Caco-2 (cell line): ENCODE results near the gene PDIK1L. TPM values are rescaled to one million over a fixed set of nuclear protein-coding genes. Genes with fewer than 3 reads are reported as not detected.
A peak's percentile ranks its signal among the peaks of the same experiment; 100 is the strongest.

Experiments
- BruUV-seq: library from RNA; stranded (reverse); fragments of 400-500 nt; replicated peaks from 2 replicates; lab custom pipeline; 2021; lab: Mats Ljungman, UMichigan
- CTCF ChIA-PET: fragments of 300-600 bp; sonication (Branson Sonifier 250); formaldehyde crosslinking; loops from one replicate; lab custom pipeline; 2022; ENCODE audit warnings: antibody characterized with exemption; lab: Charles Lee
- POLR2A ChIA-PET: fragments of 300-600 bp; sonication (Branson Sonifier 250); formaldehyde crosslinking; loops from one replicate; lab custom pipeline; 2022; ENCODE audit warnings: antibody characterized with exemption; lab: Charles Lee
- DNase-seq, 2 experiments: peaks; one replicate each; pipeline versions ENCODE4 v3.0.0 to v3.0.0-alpha.2; 2020 to 2022
- H3K27me3 ChIP-seq: replicated peaks from 2 replicates; pipeline ENCODE4 v1.6.0; 2011; ENCODE audit warnings: low read length; ENCODE audit not compliant: control insufficient read depth, insufficient read depth
- H3K36me3 ChIP-seq: 2 replicates; pipeline ENCODE4 v1.5.1; 2011; ENCODE audit warnings: low read length; ENCODE audit not compliant: control insufficient read depth, insufficient read depth
- H3K4me1 ChIP-seq: fragments of 250-450 bp; sonication (Bioruptor Pico); 2 replicates; pipeline ENCODE4 v1.5.1; 2020; ENCODE audit warnings: mild to moderate bottlenecking
- H3K4me3 ChIP-seq: 2 replicates; pipeline ENCODE4 v1.5.1; 2011; ENCODE audit warnings: low read depth, mild to moderate bottlenecking, control low read depth, low read length
- H3K9me3 ChIP-seq: fragments of 250-450 bp; sonication (Bioruptor Pico); 2 replicates; pipeline ENCODE4 v1.5.1; 2020; ENCODE audit warnings: mild to moderate bottlenecking, moderate library complexity
- H3K27ac Mint-ChIP-seq: one replicate; pipeline ENCODE4 v1.8.0; 2022; ENCODE audit warnings: mixed read lengths; ENCODE audit not compliant: unreplicated experiment
- H3K27me3 Mint-ChIP-seq: one replicate; pipeline ENCODE4 v1.8.0; 2022; ENCODE audit warnings: mixed read lengths; ENCODE audit not compliant: insufficient read depth, unreplicated experiment
- H3K36me3 Mint-ChIP-seq: one replicate; pipeline ENCODE4 v1.8.0; 2022; ENCODE audit warnings: mild to moderate bottlenecking, mixed read lengths; ENCODE audit not compliant: insufficient read depth, unreplicated experiment
- H3K4me1 Mint-ChIP-seq: one replicate; pipeline ENCODE4 v1.8.0; 2022; ENCODE audit warnings: low read depth, mixed read lengths; ENCODE audit not compliant: unreplicated experiment
- H3K4me3 Mint-ChIP-seq: one replicate; pipeline ENCODE4 v1.8.0; 2022; ENCODE audit warnings: mild to moderate bottlenecking, moderate library complexity, mixed read lengths; ENCODE audit not compliant: unreplicated experiment
- H3K9me3 Mint-ChIP-seq: one replicate; pipeline ENCODE4 v1.8.0; 2022; ENCODE audit warnings: mixed read lengths; ENCODE audit not compliant: unreplicated experiment
- intact Hi-C: fragments of 100-400 bp; cut with micrococcal nuclease; formaldehyde crosslinking; loops from one replicate; pipeline ENCODE4 v1.10.0; 2022; ENCODE audit not compliant: unreplicated experiment
- total RNA-seq: library from RNA; stranded (reverse); gene quantifications from 2 replicates; pipeline ENCODE4 v1.2.3, GENCODE V29; 2022
- TF ChIP-seq, protein P1 (sequence below), 2 experiments: fragments of 200-600 bp in 1 of 2; IDR thresholded peaks; 1 replicate in 1 of 2; 2 replicates in 1 of 2; pipeline versions ENCODE4 v1.5.1 to v1.8.0; 2011 to 2022; ENCODE audit warnings: antibody characterized with exemption in 1 of 2, control low read depth in 1 of 2, inconsistent platforms in 1 of 2, low read depth in 1 of 2, low read length in 1 of 2, mild to moderate bottlenecking in 1 of 2, moderate library complexity in 1 of 2; ENCODE audit not compliant: insufficient read depth in 1 of 2, severe bottlenecking in 1 of 2, unreplicated experiment in 1 of 2

Gene PDIK1L
- total RNA-seq, 1 experiment from 2014 or later: 5.5 TPM

DNA sequence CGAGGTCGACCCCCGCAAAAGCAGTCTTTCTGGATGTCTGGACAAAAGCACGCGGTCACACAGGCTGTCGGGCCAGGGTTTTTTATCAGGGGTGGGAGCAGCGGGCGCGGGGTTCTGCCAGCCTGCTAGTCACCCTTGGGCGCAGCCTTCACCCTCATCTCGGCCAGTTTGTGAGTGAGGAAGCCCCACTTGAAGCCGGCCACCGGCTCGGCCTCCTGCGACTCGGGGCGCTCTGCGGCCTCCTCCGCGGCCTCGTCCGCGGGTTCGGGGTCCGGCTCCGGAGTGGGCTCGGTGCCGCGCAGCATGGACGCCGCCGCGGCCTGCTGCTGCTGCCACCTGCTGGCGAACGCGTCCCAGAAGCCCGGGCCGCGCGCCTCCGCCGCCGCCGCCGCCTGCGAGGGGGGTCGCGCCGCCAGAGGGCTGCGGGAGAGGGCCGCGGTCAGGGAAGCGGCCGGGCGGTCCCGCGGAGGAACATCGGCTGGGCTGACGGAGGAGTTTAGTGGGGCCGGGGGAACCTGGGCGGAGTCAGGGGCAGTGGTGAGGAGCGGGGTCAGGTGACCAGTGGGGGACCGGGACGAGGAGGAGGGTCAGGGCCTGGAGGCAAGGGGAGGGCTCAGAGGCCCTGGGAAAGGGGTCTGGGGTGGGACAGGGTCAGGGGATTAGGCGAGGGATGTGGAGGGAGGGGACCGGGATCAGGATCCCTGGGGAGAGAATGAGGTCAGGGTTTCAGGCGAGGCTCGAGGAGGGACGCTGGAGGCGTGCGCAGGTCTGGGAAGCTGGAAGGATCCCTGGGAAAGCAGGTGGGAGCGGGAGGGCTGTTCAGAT is 52.6 kb downstream of the PDIK1L start:
- H3K36me3 ChIP-seq: no peaks in the 10 kb centered on the region
- H3K9me3 ChIP-seq: no peaks in the 10 kb centered on the region
- POLR2A ChIA-PET: no interaction called here
- no peaks in the 10 kb centered on the region for H3K9me3 Mint-ChIP-seq
- DNase-seq: peak in 1 of 2 experiments; percentile 67
- peaks cover 13% of the 10 kb centered on the region for H3K4me1 ChIP-seq
- no peak overlapping the region for H3K27ac Mint-ChIP-seq
- CTCF ChIA-PET: no interaction called here
- no peaks in the 10 kb centered on the region for H3K27me3 ChIP-seq
- TF ChIP-seq, protein P1, sequence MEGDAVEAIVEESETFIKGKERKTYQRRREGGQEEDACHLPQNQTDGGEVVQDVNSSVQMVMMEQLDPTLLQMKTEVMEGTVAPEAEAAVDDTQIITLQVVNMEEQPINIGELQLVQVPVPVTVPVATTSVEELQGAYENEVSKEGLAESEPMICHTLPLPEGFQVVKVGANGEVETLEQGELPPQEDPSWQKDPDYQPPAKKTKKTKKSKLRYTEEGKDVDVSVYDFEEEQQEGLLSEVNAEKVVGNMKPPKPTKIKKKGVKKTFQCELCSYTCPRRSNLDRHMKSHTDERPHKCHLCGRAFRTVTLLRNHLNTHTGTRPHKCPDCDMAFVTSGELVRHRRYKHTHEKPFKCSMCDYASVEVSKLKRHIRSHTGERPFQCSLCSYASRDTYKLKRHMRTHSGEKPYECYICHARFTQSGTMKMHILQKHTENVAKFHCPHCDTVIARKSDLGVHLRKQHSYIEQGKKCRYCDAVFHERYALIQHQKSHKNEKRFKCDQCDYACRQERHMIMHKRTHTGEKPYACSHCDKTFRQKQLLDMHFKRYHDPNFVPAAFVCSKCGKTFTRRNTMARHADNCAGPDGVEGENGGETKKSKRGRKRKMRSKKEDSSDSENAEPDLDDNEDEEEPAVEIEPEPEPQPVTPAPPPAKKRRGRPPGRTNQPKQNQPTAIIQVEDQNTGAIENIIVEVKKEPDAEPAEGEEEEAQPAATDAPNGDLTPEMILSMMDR (IDR thresholded peaks at IDR 0.05; ENCODE audit: insufficient read depth in 1 of 2, low read depth in 1 of 2, low read length in 1 of 2, severe bottlenecking in 1 of 2, unreplicated experiment in 1 of 2): peak; percentile 22 to 55
- H3K4me3 Mint-ChIP-seq: peak overlapping the region; percentile 64
- peaks cover 6% of the 10 kb centered on the region for H3K4me1 Mint-ChIP-seq
- H3K4me3 ChIP-seq: peak overlapping the region; percentile 36
- no peaks in the 10 kb centered on the region for H3K27me3 Mint-ChIP-seq
- H3K36me3 Mint-ChIP-seq: no peaks in the 10 kb centered on the region
- no TSS peak for BruUV-seq
- intact Hi-C loops: loop anchor here (5.0 kb wide), 1 partner anchor 127 kb away; no protein-coding TSS in a partner anchor

DNA sequence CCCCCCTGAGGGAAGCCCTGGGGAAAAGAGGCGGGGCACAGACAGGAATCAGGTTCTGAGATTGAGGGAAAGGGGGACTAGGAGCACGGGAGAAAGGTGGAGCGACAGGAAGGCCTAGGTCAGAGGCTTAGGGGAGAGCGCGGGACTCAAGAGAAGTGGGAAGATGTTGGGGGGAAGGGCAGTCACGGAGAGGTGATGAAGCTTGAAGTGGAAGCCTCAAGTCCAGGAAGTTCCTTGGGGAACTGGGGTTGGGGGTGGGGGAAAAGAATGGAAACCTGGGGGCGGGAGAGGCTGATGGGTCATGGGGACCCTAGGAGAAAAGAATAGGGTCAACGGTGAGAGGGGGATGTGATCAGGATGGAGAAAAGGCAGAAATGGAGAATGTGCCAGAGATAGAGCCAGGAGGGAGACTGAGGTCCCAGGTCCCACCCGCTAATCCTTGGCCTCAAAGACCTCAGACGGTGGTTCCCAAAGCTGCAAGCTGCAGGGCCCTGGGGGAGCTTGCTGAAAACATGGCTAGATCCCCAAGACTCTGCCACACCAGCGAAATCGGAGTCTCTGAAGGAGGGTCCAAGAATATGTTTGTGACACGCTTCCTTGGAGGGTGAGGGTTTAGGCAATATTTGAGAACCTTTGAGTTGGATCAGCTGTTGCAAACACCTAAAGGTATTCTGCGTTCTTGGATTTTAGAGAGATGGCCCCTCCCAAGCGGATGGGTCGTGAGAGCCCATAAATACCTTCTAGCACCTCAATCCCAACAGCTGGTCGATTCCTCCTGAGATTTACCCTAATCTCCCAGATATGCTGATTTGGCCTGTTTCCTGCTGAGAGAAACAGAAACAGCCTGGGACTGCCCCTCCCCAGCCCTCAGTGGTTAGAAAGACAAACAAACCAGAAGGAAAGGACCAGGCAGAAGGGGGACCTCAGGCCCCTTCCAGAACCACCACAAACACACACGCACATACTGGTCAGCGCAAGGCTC is 53.5 kb downstream of the PDIK1L start:
- TF ChIP-seq, protein P1 (IDR thresholded peaks at IDR 0.05; ENCODE audit: insufficient read depth in 1 of 2, low read depth in 1 of 2, low read length in 1 of 2, severe bottlenecking in 1 of 2, unreplicated experiment in 1 of 2): no peak
- H3K4me1 ChIP-seq: peaks cover 9% of the 10 kb centered on the region; the same call in 1 of the 2 replicates
- no peaks in the 10 kb centered on the region for H3K36me3 ChIP-seq
- intact Hi-C loops: loop anchor here (5.0 kb wide), 1 partner anchor 128 kb away; no protein-coding TSS in a partner anchor
- Mint-ChIP-seq H3K27ac (no peak overlapping the region), H3K4me1 (peaks cover 6% of the 10 kb centered on the region), H3K36me3 (peaks cover 6% of the 10 kb centered on the region), H3K9me3 (no peaks in the 10 kb centered on the region), H3K4me3 (peak overlapping the region; percentile 64), H3K27me3 (no peaks in the 10 kb centered on the region)
- H3K27me3 ChIP-seq: no peaks in the 10 kb centered on the region
- ChIA-PET POLR2A (no interaction called here), CTCF (no interaction called here)
- no peak overlapping the region; the same call in 1 of the 2 replicates for H3K4me3 ChIP-seq
- no peaks in the 10 kb centered on the region for H3K9me3 ChIP-seq
- DNase-seq: no peak
- BruUV-seq: no TSS peak

DNA sequence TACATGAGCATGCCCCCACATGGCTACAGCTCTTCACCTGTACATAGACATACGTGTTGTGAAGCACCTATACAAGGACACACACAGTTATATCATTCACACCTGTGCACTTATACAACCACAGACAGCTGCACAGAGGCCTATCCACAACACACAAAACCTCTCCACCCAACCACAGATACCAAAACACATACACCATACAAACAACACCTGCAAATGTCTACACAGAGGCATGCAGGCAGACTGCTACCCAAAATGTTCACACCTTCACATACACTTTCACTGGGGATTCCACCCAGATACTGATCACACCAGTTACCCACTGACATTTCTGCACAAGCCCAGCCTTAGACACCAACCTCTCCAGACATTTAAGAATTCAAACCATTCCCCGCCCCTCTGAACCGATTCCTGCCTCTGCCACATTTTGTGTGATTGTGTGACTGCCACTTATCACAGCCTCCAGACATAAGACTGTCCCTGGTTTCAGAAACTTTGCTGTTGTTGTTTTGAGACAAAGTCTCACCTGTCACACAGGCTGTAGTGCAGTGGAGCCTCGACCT is 55.2 kb downstream of the PDIK1L start:
- no peak for DNase-seq
- Histone ChIP-seq H3K4me1 (peaks cover 6% of the 10 kb centered on the region; the same call in 1 of the 2 replicates), H3K27me3 (no peaks in the 10 kb centered on the region), H3K9me3 (no peaks in the 10 kb centered on the region), H3K36me3 (no peaks in the 10 kb centered on the region), H3K4me3 (no peak overlapping the region)
- no peaks in the 10 kb centered on the region for H3K9me3 Mint-ChIP-seq
- no peaks in the 10 kb centered on the region for H3K27me3 Mint-ChIP-seq
- H3K4me1 Mint-ChIP-seq: peaks cover 6% of the 10 kb centered on the region
- TF ChIP-seq, protein P1 (IDR thresholded peaks at IDR 0.05; ENCODE audit: insufficient read depth in 1 of 2, low read depth in 1 of 2, low read length in 1 of 2, severe bottlenecking in 1 of 2, unreplicated experiment in 1 of 2): no peak
- intact Hi-C loops: no loop called here
- BruUV-seq: no TSS peak
- H3K27ac Mint-ChIP-seq: no peak overlapping the region
- POLR2A ChIA-PET: no interaction called here
- CTCF ChIA-PET: no interaction called here
- peaks cover 9% of the 10 kb centered on the region for H3K36me3 Mint-ChIP-seq
- no peak overlapping the region for H3K4me3 Mint-ChIP-seq
